Neutrophil (primary cell): ENCODE data around the gene OTOS.

Experiments
- H3K27ac ChIP-seq: fragments of 200-600 bp; sonication (generic); 2 replicates; pipeline ENCODE4 v1.5.1; 2016; ENCODE audit warnings: mild to moderate bottlenecking, moderate library complexity
- H3K27me3 ChIP-seq: fragments of 200-600 bp; sonication (generic); 2 replicates; pipeline ENCODE4 v1.6.0; 2016; ENCODE audit warnings: mild to moderate bottlenecking
- H3K36me3 ChIP-seq: fragments of 200-600 bp; sonication (generic); 2 replicates; pipeline ENCODE4 v1.5.1; 2017
- H3K4me1 ChIP-seq, 2 experiments: fragments of 200-600 bp in 1 of 2; sonication (generic) in 1 of 2; 1 replicate in 1 of 2; 2 replicates in 1 of 2; pipeline versions ENCODE4 v1.5.1 to v1.6.1; 2013 to 2016; ENCODE audit warnings: low read depth in 1 of 2, low read length in 1 of 2, mild to moderate bottlenecking in 1 of 2, moderate library complexity in 1 of 2; ENCODE audit not compliant: control insufficient read depth in 1 of 2, insufficient read depth in 1 of 2
- H3K4me3 ChIP-seq, 2 experiments: fragments of 200-600 bp in 1 of 2; sonication (generic) in 1 of 2; 1 replicate in 1 of 2; 2 replicates in 1 of 2; pipeline ENCODE4 v1.5.1; 2013 to 2016; ENCODE audit warnings: low read depth in 1 of 2, low read length in 1 of 2, mild to moderate bottlenecking in 1 of 2, moderate library complexity in 1 of 2
- H3K9me3 ChIP-seq: fragments of 200-600 bp; sonication (generic); 2 replicates; pipeline ENCODE4 v1.5.1; 2016
- CTCF ChIP-seq: fragments of 200-600 bp; sonication (generic); IDR thresholded peaks from 2 replicates; pipeline ENCODE4 v1.5.1; 2016; ENCODE audit warnings: antibody characterized with exemption

The OTOS gene

GRCh38 chr2:240147911-240148587, 7.6 kb upstream of the OTOS start:
- no peaks in the 10 kb centered on the region for H3K36me3 ChIP-seq
- peaks cover 11% of the 10 kb centered on the region for H3K27me3 ChIP-seq
- no peak for TF ChIP-seq CTCF
- H3K27ac ChIP-seq = no peak overlapping the region
- H3K4me3 ChIP-seq = no peak overlapping the region
- H3K4me1 ChIP-seq = no peaks in the 10 kb centered on the region
- no peaks in the 10 kb centered on the region for H3K9me3 ChIP-seq

- H3K36me3 ChIP-seq = no peaks in the 10 kb centered on the region
- no peaks in the 10 kb centered on the region for H3K9me3 ChIP-seq
- H3K27ac ChIP-seq = no peak overlapping the region
- peaks cover 16% of the 10 kb centered on the region for H3K27me3 ChIP-seq
- no peaks in the 10 kb centered on the region for H3K4me1 ChIP-seq
- H3K4me3 ChIP-seq = no peak overlapping the region
- no peak for TF ChIP-seq CTCF
Observed at GRCh38 chr2:240147382-240147781, 6.9 kb upstream of the OTOS start.

- H3K4me3 ChIP-seq = no peak overlapping the region
- H3K36me3 ChIP-seq = no peaks in the 10 kb centered on the region
- no peak for TF ChIP-seq CTCF
- no peak overlapping the region for H3K27ac ChIP-seq
- H3K4me1 ChIP-seq = no peaks in the 10 kb centered on the region
- peaks cover 16% of the 10 kb centered on the region for H3K27me3 ChIP-seq
- no peaks in the 10 kb centered on the region for H3K9me3 ChIP-seq
Observed at GRCh38 chr2:240146627-240147278, 6.3 kb upstream of the OTOS start.

GRCh38 chr2:240146141-240146561, 5.7 kb upstream of the OTOS start:
- Histone ChIP-seq H3K4me3 (no peak overlapping the region), H3K4me1 (no peaks in the 10 kb centered on the region), H3K27me3 (peaks cover 17% of the 10 kb centered on the region), H3K36me3 (no peaks in the 10 kb centered on the region), H3K27ac (no peak overlapping the region), H3K9me3 (no peaks in the 10 kb centered on the region)
- no peak for TF ChIP-seq CTCF

GRCh38 chr2:240145461-240145860, 5.0 kb upstream of the OTOS start:
- H3K36me3 ChIP-seq = no peaks in the 10 kb centered on the region
- no peaks in the 10 kb centered on the region for H3K9me3 ChIP-seq
- no peak overlapping the region for H3K4me3 ChIP-seq
- peaks cover 24% of the 10 kb centered on the region for H3K27me3 ChIP-seq
- no peak overlapping the region for H3K27ac ChIP-seq
- no peaks in the 10 kb centered on the region for H3K4me1 ChIP-seq
- TF ChIP-seq CTCF = no peak
